Coronary artery (tissue), 2 donors: Measurements from ENCODE around the gene ME3.

ENCODE experiments used
- DNase-seq: peaks from one replicate; pipeline ENCODE4 v3.0.0-alpha.2; 2017; ENCODE audit warnings: low spot score
- H3K27ac ChIP-seq, 2 donors: fragments of 200-600 bp; sonication (generic); one replicate each; pipeline ENCODE4 v1.5.1; 2016 to 2019
- H3K4me3 ChIP-seq: fragments of 200-600 bp; sonication (generic); 2 replicates; pipeline ENCODE4 v1.5.1; 2016; ENCODE audit warnings: mild to moderate bottlenecking, moderate library complexity
- TF ChIP-seq, protein P1 (sequence below): fragments of 200-600 bp; sonication (generic); IDR thresholded peaks from one replicate; pipeline ENCODE4 v1.5.1; 2019; ENCODE audit warnings: antibody characterized with exemption

ME3 gene

DNA sequence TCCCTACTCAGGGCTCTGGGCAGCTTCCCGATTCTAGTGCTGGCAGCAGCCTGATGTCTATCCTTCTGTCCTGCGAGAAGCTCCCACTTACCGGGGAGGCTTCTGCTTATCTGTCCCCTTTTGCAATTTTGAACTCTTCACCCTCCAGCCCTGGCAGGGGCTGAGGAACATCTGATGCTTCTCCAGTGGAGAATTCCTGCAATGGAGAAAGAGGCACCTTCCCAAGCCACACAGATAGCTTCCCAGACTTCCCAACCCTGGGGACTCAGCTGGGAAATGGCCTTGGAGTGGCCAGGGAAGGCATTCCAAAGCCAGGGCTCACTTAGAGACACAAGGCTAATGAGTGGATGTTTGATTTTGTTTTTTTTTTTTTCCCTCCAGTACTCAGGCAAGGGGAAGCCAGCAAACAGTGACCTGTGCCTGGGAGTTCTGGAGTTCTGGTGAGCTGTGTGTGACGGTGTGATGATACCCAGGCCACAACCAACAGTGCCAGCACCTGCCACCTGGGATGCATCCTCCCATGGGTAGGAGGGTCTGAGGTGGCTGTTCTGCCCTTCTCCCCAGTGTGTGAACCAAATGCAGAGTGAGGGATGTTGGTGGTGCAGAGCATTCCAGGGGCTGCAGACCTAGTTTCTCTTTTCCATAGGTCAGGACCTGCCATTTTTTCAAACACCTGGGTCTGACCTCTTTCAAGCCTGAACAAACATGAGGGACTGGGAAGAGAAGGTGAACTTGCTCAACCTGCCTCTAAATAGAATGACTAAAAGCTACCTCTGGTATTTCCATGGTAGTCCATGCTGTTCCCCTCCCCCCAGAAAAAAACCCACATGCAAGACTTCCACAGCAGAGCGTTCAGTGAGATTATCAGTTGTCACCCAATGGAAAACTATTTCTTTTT is 202.7 kb downstream of the ME3 start:
- H3K27ac ChIP-seq = peak overlapping the region in 1 of 2 donors; percentile 63

DNA sequence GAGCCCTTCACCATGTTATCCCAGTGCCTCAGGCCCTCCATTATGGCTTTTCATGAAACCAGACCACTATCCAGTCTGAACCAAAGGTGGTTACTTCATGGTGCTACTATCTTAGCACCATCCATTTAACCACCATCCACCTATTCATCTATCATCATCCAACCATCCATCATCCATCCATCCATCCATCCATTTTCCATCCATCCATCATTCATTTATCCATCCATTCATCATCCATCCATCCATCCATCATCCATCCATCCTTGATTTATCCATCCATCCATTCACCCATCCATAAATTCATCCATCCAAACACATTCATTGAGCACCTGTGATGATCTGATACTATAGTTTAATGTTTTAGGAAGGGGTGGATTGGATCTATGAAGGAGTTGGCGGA is 204.2 kb downstream of the ME3 start:
- Histone ChIP-seq H3K4me3 (no peak overlapping the region), H3K27ac (no peak overlapping the region)
- no peak for DNase-seq
- TF ChIP-seq, protein P1, sequence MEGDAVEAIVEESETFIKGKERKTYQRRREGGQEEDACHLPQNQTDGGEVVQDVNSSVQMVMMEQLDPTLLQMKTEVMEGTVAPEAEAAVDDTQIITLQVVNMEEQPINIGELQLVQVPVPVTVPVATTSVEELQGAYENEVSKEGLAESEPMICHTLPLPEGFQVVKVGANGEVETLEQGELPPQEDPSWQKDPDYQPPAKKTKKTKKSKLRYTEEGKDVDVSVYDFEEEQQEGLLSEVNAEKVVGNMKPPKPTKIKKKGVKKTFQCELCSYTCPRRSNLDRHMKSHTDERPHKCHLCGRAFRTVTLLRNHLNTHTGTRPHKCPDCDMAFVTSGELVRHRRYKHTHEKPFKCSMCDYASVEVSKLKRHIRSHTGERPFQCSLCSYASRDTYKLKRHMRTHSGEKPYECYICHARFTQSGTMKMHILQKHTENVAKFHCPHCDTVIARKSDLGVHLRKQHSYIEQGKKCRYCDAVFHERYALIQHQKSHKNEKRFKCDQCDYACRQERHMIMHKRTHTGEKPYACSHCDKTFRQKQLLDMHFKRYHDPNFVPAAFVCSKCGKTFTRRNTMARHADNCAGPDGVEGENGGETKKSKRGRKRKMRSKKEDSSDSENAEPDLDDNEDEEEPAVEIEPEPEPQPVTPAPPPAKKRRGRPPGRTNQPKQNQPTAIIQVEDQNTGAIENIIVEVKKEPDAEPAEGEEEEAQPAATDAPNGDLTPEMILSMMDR = no peak

More for the DNA sequence above, 202.7 kb downstream of the ME3 start:
- DNase-seq = no peak
- TF ChIP-seq, protein P1 = no peak
- no peak overlapping the region for H3K4me3 ChIP-seq

DNA sequence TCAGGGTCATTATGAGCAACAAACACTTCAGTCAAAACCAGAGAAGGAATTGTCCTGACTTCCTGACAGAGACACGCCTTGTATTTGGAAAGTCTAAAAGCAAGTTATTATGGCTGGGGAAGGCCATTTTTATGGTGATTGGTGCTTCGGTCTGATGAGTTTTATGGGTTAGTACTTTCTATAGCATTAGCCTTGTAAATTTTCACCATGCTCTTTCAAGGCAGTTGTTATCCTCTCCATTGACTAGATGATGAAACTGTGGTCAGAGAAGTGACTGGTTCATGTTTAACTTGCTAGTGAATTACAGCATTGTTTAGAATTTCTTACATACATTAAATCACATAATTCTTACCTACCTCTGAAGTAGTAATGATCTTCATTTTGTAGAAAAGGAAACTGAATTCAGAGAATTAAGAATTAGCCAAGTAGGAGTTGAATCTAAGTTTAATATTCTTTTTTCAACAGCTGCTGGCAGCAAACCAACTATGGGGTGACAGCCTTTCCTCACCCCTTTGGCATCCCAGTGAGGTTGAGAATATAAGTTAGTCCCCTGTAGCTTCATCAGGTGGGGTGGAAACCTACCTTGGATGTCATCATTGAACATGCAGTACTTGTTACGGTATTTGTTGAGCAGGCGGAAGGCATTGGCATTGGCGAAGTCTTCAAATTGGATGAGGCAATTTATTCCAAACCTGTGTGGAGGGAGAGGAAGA is 207.8 kb downstream of the ME3 start:
- TF ChIP-seq, protein P1 = no peak

DNA sequence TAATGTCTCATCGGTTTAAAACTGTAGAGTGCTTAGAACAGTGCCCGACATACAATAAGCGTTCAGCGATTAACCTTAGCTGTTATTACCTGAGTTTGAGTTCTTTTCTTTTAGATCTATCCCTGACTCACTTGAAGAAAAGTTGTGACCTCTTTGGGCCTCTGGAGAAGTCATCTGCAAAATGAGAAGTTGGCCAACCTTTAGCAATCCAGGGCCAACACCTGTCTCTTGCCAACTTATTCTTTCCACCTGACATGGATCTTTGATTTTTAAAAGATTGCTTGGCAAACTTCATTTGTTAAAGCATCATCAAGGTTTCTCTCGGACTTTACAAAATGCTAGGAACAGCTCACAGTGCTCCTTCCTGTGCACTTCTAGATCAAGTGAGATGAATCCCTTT is 208.5 kb downstream of the ME3 start:
- DNase-seq = no peak
- Histone ChIP-seq H3K27ac (no peak overlapping the region), H3K4me3 (no peak overlapping the region)
- TF ChIP-seq, protein P1 = no peak

More for the DNA sequence above, 207.8 kb downstream of the ME3 start:
- no peak overlapping the region for H3K4me3 ChIP-seq
- H3K27ac ChIP-seq = no peak overlapping the region
- DNase-seq = no peak

DNA sequence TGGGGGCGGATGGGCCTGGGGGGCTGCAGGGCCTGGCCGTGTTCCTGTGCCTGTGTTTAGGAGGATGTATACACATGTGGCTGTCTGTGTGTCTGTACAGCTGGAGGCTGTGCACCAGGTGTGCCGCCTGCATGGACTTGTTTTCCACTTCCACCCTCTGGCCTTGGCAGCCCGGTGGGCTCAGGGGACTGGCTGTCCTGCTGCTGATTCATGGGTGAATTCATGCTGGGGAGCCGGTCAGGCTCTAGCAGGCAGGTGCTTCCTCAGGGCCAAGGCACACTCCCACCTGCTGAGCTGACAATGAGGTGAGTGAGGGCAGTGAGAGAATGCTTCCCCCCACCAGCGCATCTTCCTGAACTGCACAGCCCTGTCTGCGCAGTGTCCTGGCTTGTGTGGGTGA is 209.3 kb downstream of the ME3 start:
- TF ChIP-seq, protein P1 = no peak
- no peak overlapping the region for H3K27ac ChIP-seq
- no peak for DNase-seq
- H3K4me3 ChIP-seq = no peak overlapping the region

DNA sequence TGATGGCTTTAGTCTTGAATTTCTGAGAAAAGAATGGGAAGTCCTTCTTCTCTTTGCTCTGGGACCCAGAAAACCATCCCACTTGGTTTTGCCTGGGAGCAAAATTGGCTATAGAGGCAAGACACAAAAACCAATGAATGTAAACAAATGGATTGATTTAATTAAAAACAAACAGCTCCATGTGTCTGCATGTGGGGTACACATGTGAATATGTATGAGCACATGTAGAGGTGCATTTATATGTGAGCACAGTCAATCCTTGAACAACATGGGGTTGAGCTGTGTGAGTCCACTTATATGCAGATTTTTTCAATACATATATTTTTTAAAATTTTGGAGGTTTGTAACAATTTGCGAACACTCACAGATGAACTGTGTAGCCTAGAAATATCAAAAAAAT is 210.5 kb downstream of the ME3 start:
- no peak overlapping the region for H3K4me3 ChIP-seq
- TF ChIP-seq, protein P1 = no peak
- no peak for DNase-seq
- no peak overlapping the region for H3K27ac ChIP-seq
